GM12873 (cell line): Measurements from ENCODE around the gene CDC23.

Experiments
- CTCF ChIP-seq: IDR thresholded peaks from 2 replicates; pipeline ENCODE4 v1.5.1; 2012; ENCODE audit warnings: low read depth, mild to moderate bottlenecking, moderate library complexity, low read length, control low read depth; ENCODE audit not compliant: insufficient read depth; ENCODE audit errors: missing control alignments

The CDC23 gene

GRCh38 chr5:138138949-138139780, 74.0 kb downstream of the CDC23 start, which contains the start of gene NME5:
Gene NME5, minus strand, starts transcription at chr5:138139428. Its CDS starts 648 bp downstream, at chr5:138138780.
- no peak for TF ChIP-seq CTCF
